ENCODE data around the gene FSHR. TPM values are rescaled to one million over a fixed set of nuclear protein-coding genes. Genes with fewer than 3 reads are reported as not detected.

Gene FSHR
- total RNA-seq, 1 donor from 2014 or later = not detected

GRCh38 chr2:49154891-49155290 lies 576 bp upstream of the FSHR start:
- H3K27me3 Mint-ChIP-seq (ENCODE audit: unreplicated experiment) = no peaks in the 10 kb centered on the region
- no peaks in the 10 kb centered on the region for H3K9me3 Mint-ChIP-seq (ENCODE audit: unreplicated experiment)
- DNase-seq (ENCODE audit: extremely low spot score, unreplicated experiment) = no peak
- TF ChIP-seq, protein P1, sequence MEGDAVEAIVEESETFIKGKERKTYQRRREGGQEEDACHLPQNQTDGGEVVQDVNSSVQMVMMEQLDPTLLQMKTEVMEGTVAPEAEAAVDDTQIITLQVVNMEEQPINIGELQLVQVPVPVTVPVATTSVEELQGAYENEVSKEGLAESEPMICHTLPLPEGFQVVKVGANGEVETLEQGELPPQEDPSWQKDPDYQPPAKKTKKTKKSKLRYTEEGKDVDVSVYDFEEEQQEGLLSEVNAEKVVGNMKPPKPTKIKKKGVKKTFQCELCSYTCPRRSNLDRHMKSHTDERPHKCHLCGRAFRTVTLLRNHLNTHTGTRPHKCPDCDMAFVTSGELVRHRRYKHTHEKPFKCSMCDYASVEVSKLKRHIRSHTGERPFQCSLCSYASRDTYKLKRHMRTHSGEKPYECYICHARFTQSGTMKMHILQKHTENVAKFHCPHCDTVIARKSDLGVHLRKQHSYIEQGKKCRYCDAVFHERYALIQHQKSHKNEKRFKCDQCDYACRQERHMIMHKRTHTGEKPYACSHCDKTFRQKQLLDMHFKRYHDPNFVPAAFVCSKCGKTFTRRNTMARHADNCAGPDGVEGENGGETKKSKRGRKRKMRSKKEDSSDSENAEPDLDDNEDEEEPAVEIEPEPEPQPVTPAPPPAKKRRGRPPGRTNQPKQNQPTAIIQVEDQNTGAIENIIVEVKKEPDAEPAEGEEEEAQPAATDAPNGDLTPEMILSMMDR (IDR thresholded peaks at IDR 0.05) = no peak
- H3K36me3 Mint-ChIP-seq (ENCODE audit: unreplicated experiment) = no peaks in the 10 kb centered on the region
- no peaks in the 10 kb centered on the region for H3K4me1 Mint-ChIP-seq (ENCODE audit: unreplicated experiment)
- H3K27ac Mint-ChIP-seq (ENCODE audit: unreplicated experiment) = no peak overlapping the region
- H3K4me3 Mint-ChIP-seq (ENCODE audit: unreplicated experiment) = no peak overlapping the region

- Mint-ChIP-seq H3K4me3 (ENCODE audit: unreplicated experiment) (no peak overlapping the region), H3K9me3 (ENCODE audit: unreplicated experiment) (no peaks in the 10 kb centered on the region), H3K27ac (ENCODE audit: unreplicated experiment) (no peak overlapping the region), H3K36me3 (ENCODE audit: unreplicated experiment) (no peaks in the 10 kb centered on the region), H3K4me1 (ENCODE audit: unreplicated experiment) (no peaks in the 10 kb centered on the region), H3K27me3 (ENCODE audit: unreplicated experiment) (no peaks in the 10 kb centered on the region)
- no peak for DNase-seq (ENCODE audit: extremely low spot score, unreplicated experiment)
- TF ChIP-seq, protein P1 (IDR thresholded peaks at IDR 0.05) = no peak
Measured at GRCh38 chr2:49153252-49153651, 1.1 kb downstream of the FSHR start.

GRCh38 chr2:49152824-49153223 lies 1.5 kb downstream of the FSHR start:
- Mint-ChIP-seq H3K4me3 (ENCODE audit: unreplicated experiment) (no peak overlapping the region), H3K4me1 (ENCODE audit: unreplicated experiment) (no peaks in the 10 kb centered on the region), H3K27ac (ENCODE audit: unreplicated experiment) (no peak overlapping the region), H3K9me3 (ENCODE audit: unreplicated experiment) (no peaks in the 10 kb centered on the region), H3K36me3 (ENCODE audit: unreplicated experiment) (no peaks in the 10 kb centered on the region), H3K27me3 (ENCODE audit: unreplicated experiment) (no peaks in the 10 kb centered on the region)
- TF ChIP-seq, protein P1 (IDR thresholded peaks at IDR 0.05) = no peak
- DNase-seq (ENCODE audit: extremely low spot score, unreplicated experiment) = no peak

GRCh38 chr2:49146401-49146800 lies 7.9 kb downstream of the FSHR start:
- Mint-ChIP-seq H3K9me3 (ENCODE audit: unreplicated experiment) (no peaks in the 10 kb centered on the region), H3K27me3 (ENCODE audit: unreplicated experiment) (no peaks in the 10 kb centered on the region), H3K4me3 (ENCODE audit: unreplicated experiment) (no peak overlapping the region), H3K27ac (ENCODE audit: unreplicated experiment) (no peak overlapping the region), H3K4me1 (ENCODE audit: unreplicated experiment) (no peaks in the 10 kb centered on the region), H3K36me3 (ENCODE audit: unreplicated experiment) (no peaks in the 10 kb centered on the region)
- TF ChIP-seq, protein P1 (IDR thresholded peaks at IDR 0.05) = no peak
- DNase-seq (ENCODE audit: extremely low spot score, unreplicated experiment) = no peak

DNA sequence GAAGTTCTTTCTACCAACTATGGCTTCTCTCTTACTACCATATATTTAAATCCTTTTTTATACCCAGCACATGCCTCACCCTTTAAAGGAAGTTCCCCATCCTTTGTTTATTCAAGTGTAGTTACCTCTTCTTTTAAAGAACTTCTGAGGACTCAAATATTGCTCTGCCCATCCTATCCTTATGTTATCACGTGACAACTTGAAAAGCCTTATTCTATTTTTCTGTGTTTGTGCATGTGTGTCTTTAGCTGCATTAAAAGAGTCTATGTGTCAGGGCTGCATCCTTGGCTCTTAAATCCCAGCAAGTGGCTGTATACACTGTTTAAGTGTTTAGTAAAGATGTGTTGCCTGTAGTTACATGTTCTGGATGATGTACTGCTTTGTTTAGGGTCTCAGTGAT lies 22.5 kb downstream of the FSHR start:
- Mint-ChIP-seq H3K27me3 (ENCODE audit: unreplicated experiment) (no peaks in the 10 kb centered on the region), H3K4me3 (ENCODE audit: unreplicated experiment) (no peak overlapping the region), H3K36me3 (ENCODE audit: unreplicated experiment) (no peaks in the 10 kb centered on the region), H3K9me3 (ENCODE audit: unreplicated experiment) (peaks cover 9% of the 10 kb centered on the region), H3K27ac (ENCODE audit: unreplicated experiment) (no peak overlapping the region), H3K4me1 (ENCODE audit: unreplicated experiment) (no peaks in the 10 kb centered on the region)
- TF ChIP-seq, protein P1 (IDR thresholded peaks at IDR 0.05) = no peak
- no peak for DNase-seq (ENCODE audit: extremely low spot score, unreplicated experiment)

Data from osteocyte (in vitro differentiated cells).